GM18526 (cell line): ENCODE measurements around the gene AGFG2.

ENCODE experiments used
- POLR2A ChIP-seq: IDR thresholded peaks from 3 replicates; pipeline ENCODE4 v1.6.1; 2011; ENCODE audit not compliant: insufficient read length; ENCODE audit errors: extremely low read depth

The AGFG2 gene

DNA sequence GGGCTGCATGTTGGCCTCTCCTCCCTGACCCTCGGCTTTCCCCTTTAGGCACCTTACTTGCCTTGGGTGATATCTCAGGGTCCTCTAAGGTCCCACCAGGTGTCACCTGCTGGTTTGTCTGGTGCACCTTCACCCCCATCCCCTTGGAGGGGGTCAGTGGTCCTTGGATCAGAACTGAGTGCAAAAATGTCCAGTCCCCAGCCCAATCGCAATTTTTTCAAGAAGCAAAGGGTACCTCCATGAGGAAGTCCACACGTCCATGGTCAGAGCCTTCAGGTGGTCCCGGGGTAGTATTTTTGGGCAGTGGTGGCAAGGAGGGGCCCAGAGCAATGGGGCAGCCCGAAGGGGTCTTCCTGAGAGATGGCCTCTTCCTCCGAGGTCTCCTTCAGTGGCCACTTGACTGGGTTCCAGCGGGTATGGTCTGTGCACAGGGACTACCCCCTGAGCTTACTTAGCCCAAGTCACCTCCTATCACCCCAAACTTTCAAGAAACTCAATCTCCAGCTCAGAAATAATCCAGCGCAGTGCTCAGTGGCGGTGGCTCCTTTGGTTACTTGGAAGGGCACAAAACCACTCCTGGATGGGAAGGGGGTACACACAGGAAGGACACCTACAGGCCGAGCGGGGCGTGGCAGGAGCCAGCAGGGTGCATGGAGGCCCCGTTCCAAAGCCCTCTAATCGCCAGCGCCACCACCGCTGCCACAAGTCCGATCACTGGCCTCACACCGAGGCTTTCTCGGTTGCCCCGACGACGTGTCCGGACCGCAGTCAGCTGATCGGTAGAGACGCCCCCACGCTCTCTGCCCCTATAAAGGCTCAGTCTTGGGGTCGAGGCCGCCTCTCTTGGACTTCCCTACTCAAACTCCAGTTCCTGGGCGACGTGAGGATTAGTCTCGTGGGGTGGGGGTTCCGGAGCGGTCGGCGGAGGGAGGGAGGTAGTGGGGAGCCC lies 30.2 kb downstream of the AGFG2 start:
- no peak for TF ChIP-seq POLR2A

DNA sequence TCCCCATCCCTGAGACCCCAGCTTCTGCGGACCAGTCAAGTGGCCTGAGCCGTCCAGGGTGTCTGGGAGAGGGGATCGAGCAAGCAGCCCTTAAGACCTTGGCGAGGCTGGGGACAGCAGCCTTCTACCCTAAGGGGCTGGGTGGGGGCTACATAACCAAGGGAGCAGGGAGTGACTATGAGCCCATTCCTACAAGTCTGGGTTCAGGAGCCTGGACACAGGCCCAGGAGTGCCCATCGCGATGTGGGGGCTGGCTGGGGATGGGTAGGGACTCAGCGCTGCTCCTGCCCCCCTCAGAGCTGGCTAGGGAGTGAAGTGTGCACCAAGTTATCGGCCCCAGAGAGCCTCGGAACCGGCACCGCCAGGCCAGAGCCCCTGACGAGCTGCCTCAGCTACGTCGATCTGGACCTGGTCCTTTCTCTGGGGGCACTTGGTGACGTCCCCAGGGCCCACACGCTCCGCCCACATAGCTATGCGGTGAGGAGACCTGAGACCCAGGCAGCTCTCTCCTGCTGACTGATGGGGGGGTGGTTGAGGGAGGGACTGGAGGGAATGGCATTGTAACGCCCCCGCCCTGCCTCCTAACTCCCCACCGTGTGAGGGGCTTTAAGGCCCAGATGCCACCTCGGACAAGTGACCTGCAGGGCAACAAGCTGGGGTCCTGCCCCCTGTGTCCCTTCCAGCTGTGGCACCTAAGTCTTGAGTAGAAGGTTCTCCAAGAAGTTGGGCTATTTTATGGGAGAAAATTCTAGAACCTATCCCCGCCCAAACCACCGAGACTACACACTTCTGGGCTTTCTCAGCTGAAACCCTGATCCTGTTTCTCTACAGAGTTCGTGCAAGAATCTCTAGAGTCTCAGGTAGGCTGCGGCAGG lies 32.2 kb downstream of the AGFG2 start:
- no peak for TF ChIP-seq POLR2A

DNA sequence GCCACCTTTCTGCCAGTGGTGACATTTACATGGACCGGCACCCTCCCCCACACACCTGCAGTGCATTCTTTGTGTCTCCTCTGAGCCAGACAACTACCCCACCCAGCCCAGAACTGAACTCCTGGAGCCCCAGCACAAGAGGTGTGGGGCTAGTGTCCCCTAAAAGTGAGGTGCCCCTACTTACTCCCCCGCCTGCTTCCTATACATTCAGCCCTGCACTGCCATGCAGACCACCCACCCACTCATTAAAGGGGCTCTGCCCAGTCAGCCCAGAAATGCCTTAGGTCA lies 32.8 kb downstream of the AGFG2 start:
- TF ChIP-seq POLR2A: no peak

DNA sequence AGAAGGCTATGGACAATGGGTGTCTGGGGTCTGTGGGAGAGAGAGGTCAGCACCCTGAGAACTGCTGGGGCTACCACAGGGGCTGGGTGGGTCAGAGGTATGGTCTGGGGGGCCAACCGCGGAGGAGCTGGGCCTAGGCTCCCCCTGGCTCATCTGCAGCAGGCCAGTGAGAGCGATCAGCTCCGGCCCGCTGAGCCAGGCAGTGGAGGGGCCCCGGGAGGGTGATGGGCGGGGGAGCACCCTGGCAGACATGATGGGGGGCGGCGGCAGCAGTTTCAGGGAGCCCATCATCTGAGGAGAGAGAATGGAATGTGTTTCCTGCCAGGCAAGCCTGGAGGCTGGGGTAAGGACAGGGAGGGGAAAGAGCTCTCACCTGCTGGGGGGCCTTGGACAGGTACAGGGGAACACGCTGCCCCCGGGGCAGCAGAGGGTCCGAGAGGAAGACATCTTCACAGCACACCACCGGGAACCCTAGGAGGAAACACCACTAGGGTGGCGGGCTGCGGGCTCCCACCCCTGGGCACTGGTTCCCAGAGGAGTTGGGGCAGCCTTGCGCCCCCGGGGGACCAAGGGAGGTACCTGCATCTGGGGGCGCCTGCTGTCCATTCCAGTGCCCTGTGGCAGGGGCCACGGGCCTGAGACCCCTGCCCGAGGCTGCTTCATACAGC lies 33.4 kb downstream of the AGFG2 start:
- TF ChIP-seq POLR2A: no peak

DNA sequence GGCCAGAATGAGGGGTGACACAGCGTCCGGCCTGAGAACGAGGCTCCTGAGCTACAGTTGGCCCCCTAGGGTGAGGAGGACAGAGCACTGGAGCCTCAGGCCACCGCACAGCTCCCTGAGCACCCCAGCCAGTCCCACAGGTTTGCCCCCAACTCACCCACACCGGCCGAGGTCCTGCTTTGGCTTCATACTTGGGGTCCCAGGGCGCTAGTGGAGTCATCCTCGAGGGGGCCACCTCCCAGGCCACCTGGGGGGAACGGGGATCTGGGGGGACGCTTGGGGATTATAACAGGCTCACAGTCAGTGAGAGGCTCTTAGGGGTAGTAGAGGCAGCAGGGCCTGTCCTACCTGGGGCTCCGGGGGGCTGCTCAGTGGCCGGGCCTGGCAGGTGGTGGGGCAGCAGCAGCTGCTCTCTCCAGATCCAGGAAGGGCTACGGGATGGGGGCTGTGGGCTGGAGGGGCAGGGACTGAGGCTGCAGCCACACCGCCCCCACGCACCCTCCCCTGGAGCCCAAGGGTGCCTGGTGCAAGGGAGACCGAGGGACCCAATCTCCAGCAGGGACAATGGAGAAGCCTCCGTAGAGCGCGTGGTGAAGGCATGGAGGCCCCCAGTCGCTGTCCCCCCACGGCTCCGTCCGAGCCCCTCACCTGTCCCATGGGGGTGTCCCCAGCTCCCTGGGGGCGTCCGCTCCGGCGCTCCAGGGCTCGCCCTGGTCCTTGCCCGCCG lies 34.1 kb downstream of the AGFG2 start:
- TF ChIP-seq POLR2A: no peak

DNA sequence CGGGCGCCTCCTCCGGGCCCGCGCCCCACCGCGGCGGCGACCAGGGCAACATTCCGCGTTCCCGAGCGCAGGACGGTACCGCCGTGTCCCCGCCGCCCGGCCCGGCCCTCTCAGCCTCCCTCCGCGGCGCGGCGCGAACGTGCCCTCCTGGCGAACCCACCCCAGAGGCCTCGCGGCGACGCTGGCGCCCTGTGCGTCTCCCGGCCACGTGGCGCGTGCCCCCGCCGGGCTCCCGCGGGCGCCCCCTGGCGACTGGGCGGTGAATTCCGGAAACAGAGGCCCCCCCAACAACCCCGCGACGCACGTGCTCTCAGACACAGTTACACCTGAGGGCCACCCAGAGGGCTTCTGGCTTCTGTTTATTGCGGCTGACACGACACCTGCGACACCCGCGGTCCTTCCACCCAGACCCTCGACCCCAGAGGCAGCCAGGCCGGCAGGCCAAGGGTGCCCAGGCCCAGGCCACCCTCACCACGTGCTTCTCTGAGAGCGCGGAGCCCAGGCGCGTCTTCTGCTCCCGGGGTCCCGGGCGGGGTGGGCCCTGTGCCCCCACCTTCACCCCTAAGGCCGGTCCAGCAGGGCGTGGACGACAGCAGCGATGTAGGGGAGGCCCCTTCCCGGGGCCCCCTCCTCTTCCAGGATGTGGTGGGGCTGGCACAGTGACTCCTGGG lies 34.8 kb downstream of the AGFG2 start, which contains the start of gene SAP25:
TSS of gene SAP25 (minus strand) at position 210 of the 671 bp plus-strand sequence. CDS start at position 52, 158 bp downstream.
- TF ChIP-seq POLR2A: no peak

DNA sequence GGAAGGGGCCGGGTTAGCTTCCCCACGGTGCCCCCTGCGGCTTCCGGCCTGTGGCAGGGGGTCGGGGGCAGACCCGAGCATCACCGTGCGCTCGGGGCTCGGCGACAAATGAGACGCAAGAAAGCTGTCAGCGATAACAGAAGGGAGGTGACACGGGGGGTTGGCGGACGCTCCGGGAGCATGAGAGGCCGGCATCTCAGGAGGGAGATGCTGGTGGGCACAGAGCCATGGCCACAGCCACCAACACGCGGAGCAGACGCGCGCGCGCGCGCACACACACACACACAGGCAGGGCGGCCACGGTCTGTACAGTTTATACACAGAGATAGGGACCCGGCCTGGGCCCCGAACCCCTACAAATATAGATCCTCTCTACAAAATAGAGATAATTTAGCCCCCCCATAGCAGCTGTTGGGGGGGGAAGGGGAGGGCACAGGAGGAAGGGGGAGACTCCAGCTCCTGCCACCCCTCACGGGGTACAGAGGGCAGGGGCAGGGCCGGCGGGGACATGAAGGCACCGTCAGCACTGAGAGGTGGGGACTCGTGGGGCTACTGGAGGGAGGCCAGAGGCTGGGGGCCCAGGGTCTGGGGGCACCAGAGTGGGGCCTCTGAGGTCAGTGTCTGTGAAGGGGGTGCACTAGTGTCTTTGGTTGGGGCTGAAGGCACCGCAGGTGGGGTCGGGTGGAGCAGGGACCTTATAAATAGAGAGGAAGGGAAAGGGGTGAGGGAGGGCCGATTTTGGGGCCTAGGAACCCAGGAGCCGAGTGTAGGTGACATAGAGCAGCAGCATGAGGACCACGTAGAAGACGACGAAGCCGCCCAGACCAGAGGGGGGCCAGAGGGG lies 35.6 kb downstream of the AGFG2 start:
- no peak for TF ChIP-seq POLR2A

DNA sequence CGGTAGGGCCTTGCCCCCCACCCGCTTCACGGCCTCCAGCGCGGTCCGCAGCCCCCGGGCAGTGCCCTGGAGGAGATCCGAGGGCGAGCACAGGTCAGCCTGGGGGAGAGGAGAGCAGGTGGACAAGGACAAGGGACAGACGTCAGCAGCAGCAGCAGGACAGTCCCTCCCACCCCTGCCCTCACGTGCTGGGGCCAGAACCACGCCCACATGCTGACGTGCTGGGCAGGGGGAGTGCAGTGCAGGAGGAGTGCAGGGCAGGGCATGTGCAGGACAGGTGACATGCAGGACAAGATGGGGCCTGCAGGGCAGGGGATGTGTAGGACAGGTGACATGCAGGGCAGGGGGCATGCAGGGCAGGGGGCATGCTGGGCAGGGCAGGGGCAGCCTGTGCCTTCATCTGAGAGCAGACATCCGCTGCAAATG lies 36.2 kb downstream of the AGFG2 start:
- no peak for TF ChIP-seq POLR2A

DNA sequence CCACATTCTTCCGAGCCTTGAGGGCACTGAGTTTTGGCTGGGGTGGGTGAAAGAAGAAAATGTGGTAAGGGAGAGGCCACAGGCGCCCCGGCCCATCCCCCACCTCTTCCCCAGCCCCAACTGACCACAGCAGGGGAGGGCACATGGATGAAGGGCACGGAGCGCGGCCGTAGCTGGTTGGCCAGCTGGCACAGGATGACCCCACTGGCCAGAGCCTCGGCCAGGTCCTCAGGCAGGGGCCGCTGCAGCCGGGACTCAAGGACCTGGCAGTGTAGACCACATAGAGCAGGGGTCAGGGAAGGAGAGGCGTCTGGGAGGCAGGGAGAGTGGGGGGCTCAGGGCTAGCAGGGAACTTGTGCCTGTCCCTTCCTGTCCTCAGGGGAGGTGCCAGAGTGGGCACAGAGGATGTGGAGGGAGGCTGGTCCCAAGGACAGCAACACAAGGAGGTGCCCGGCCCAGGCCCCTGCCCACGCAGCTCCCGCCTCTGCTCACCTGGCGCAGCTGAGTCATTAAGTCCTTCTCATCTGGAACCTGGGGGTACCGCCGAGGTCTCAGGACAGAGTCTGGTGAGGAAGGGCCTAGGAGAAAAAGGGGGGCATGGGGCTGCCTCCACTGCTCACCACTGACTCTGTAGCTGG lies 36.9 kb downstream of the AGFG2 start:
- no peak for TF ChIP-seq POLR2A

DNA sequence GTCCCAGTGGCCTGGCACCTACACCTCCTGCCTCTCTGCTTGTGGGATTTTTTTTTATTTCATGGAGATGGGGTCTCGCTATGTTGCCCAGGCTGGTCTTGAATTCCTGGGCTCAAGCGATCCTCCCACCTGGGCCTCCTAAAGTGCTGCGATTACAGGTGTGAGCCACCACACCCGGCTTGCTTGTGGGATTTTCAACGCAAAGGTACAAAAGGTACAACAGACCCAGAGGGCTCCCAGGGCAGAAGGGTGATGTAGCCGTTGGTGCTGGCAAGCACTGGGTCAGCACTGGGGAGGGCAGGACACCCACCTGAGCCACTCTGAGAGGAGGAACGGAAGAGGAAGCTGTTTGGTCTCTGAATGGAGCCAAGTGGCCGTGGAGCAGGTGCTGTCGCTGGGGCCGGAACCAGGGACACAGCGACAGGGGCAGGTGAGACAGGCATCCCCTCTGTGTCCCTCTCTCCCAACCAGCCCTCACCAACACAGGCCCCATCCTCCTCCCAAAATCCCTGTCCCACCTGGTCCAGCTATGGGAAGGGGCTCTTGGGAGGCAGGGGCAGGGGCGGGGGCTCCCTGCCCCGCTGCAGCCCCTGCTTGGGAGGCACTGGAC lies 37.5 kb downstream of the AGFG2 start:
- no peak for TF ChIP-seq POLR2A

DNA sequence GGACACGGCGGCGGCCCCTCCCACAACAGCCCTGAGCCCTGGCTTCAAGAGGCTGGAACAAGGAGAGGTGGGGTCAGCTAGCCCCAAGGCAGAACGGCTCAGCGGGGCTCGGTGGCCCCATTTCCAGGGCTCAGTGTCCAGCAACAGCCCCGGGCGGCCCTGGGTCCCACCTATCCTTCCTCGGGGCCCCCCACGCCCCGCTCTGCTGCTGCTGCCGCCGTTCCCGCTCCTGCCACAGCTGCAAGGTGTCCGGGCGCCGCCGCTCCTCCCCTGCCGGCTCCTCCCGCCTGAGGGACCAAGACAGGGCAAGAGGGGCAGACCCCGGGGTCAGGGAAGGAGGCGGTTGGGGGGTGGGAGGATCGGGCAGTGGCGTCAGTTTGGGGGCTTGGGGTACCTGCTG lies 38.1 kb downstream of the AGFG2 start:
- no peak for TF ChIP-seq POLR2A

DNA sequence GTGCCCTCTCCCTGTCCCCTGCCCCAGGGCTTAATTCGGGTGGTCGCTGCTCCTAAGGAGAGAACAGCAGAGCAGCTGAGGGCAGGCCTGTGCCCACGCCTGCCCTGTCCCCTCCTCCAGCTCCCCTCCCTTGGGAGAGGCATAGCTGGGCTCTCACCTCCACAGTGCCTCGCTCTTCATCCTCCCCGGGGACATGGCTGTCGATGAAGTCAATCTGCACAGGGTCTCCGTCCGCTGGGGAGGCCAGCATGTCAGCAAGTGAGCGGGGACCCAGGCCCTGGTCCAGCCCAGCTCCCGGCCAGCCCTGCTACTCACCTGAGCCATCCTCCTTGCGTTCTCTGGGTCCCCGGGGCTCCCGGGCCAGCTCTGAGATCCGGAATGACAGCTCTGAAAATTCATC lies 38.5 kb downstream of the AGFG2 start:
- no peak for TF ChIP-seq POLR2A

DNA sequence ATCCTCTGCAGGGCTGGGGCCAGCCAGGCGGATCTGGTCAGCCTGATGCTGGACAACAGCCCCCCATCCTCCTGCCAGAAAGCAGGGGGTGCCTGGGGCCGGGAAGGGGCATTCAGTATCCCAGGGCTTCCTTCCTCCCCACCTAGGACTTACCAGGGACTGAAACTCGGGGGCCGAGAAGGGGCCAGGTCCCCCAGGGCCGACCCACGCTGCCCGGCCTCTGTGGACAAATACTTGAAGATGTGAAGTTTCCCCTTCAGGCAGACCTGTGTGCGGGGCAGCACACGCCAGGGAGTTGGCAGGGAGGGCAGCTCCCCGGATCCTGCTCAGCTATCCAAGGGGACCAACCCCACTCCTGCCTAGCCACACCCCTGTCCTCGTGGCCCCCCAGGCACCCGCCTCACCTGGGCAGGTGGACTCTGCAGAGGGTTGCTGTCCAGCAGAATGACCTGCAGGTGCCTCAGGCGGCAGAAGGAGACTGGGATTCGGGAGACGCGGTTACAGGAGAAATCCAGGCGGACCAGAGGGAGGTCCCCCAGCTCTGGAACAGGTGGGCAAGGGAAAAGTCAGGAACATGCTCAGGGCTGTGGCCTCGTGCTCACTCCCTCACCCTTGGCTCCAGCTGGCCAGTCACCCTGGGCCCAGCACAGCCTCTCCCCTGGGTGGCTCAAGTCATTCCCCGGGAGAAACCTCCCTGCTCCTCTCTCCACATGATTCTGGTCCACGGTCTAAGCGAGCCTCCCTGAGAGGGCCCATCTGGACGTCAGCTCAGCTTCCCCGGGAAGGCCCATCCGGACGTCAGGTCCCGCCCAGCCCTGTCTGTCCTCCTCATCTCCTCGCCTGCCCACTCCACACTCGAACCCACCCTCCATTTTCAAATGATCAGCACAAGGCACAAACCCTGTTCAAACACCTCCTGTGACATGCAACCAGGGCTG lies 39.5 kb downstream of the AGFG2 start:
- no peak for TF ChIP-seq POLR2A
